ENCODE measurements around the gene PCNP. TPM values are rescaled to one million over a fixed set of nuclear protein-coding genes. Genes with fewer than 3 reads are reported as not detected.

The PCNP gene
- 100 to 1,000 TPM; 161 to 205 (median 180) TPM for total RNA-seq (2021; fragmentation: NEBNext Ultra II Directional; extraction: Animal tissue kit (Norgen Biotek cat#: 25700))
- long read RNA-seq, transcript PCNP-201 (5 exons, 2,342 nt): major isoform, 124 of 257 reads
- long read RNA-seq, transcript PCNP-204 (4 exons, 2,028 nt): minor isoform, 7 of 257 reads
- long read RNA-seq, transcript PCNP-202 (5 exons, 2,165 nt): minor isoform, 62 of 257 reads
- long read RNA-seq, transcript PCNP-207 (5 exons, 786 nt): minor isoform, 12 of 257 reads
- long read RNA-seq, partial matches to known transcripts: 18 of 257 reads
- long read RNA-seq, other reads (novel, unspliced or antisense): 32 of 257 reads

- Mint-ChIP-seq H3K27ac (peak within 1 kb of the TSS; percentile 98), H3K4me3 (peak within 1 kb of the TSS; percentile 99), H3K4me1 (ENCODE audit: low read depth) (peaks cover 43% of the 10 kb centered on the region), H3K36me3 (ENCODE audit: low read depth) (peaks cover 15% of the 10 kb centered on the region), H3K27me3 (ENCODE audit: insufficient read depth) (peaks cover 6% of the 10 kb centered on the region), H3K9me3 (no peaks in the 10 kb centered on the region)
- DNase-seq: peak; percentile 99
- peak; percentile 97 for TF ChIP-seq CTCF (IDR thresholded peaks at IDR 0.05)
Measured at GRCh38 chr3:101573449-101574387, at the start of gene PCNP. Gene PCNP, plus strand, starts transcription at chr3:101574180. Its CDS starts 36 bp downstream, at chr3:101574216.

GRCh38 chr3:101527441-101527840 lies 46.5 kb upstream of the PCNP start:
- Mint-ChIP-seq H3K36me3 (ENCODE audit: low read depth) (no peaks in the 10 kb centered on the region), H3K27me3 (ENCODE audit: insufficient read depth) (peaks cover 5% of the 10 kb centered on the region), H3K4me3 (no peak overlapping the region), H3K4me1 (ENCODE audit: low read depth) (peaks cover 14% of the 10 kb centered on the region), H3K27ac (no peak overlapping the region), H3K9me3 (no peaks in the 10 kb centered on the region)
- no peak for DNase-seq
- no peak for TF ChIP-seq CTCF (IDR thresholded peaks at IDR 0.05)

- Mint-ChIP-seq H3K4me1 (ENCODE audit: low read depth) (peaks cover 18% of the 10 kb centered on the region), H3K27ac (no peak overlapping the region), H3K4me3 (no peak overlapping the region), H3K9me3 (no peaks in the 10 kb centered on the region), H3K36me3 (ENCODE audit: low read depth) (no peaks in the 10 kb centered on the region), H3K27me3 (ENCODE audit: insufficient read depth) (peaks cover 2% of the 10 kb centered on the region)
- no peak for DNase-seq
- TF ChIP-seq CTCF (IDR thresholded peaks at IDR 0.05): no peak
Measured at GRCh38 chr3:101527906-101528305, 46.1 kb upstream of the PCNP start.

GRCh38 chr3:101529816-101530685 lies 43.9 kb upstream of the PCNP start:
- DNase-seq: no peak
- Mint-ChIP-seq H3K36me3 (ENCODE audit: low read depth) (no peaks in the 10 kb centered on the region), H3K9me3 (no peaks in the 10 kb centered on the region), H3K4me1 (ENCODE audit: low read depth) (peaks cover 35% of the 10 kb centered on the region), H3K27me3 (ENCODE audit: insufficient read depth) (peaks cover under 1% of the 10 kb centered on the region; the same call in 1 of the 2 replicates), H3K4me3 (no peak overlapping the region), H3K27ac (no peak overlapping the region)
- no peak for TF ChIP-seq CTCF (IDR thresholded peaks at IDR 0.05)

- Mint-ChIP-seq H3K4me3 (no peak overlapping the region), H3K27me3 (ENCODE audit: insufficient read depth) (no peaks in the 10 kb centered on the region; the same call in 1 of the 2 replicates), H3K36me3 (ENCODE audit: low read depth) (no peaks in the 10 kb centered on the region)
Measured at GRCh38 chr3:101530686-101531047, 43.3 kb upstream of the PCNP start.

More at GRCh38 chr3:101530686-101531047, 43.3 kb upstream of the PCNP start:
- no peak for TF ChIP-seq CTCF (IDR thresholded peaks at IDR 0.05)
- peaks cover 35% of the 10 kb centered on the region for H3K4me1 Mint-ChIP-seq (ENCODE audit: low read depth)
- no peak for DNase-seq
- no peak overlapping the region for H3K27ac Mint-ChIP-seq
- no peaks in the 10 kb centered on the region for H3K9me3 Mint-ChIP-seq
